ENCODE results near the gene MRPS11.
A peak's percentile ranks its signal among the peaks of the same experiment; 100 is the strongest.
"Not testable (repeated sequence)": the region's sequence is repeated elsewhere in the genome, so short reads cannot be mapped to it uniquely, and the experiment has no call there.

Gene MRPS11

DNA sequence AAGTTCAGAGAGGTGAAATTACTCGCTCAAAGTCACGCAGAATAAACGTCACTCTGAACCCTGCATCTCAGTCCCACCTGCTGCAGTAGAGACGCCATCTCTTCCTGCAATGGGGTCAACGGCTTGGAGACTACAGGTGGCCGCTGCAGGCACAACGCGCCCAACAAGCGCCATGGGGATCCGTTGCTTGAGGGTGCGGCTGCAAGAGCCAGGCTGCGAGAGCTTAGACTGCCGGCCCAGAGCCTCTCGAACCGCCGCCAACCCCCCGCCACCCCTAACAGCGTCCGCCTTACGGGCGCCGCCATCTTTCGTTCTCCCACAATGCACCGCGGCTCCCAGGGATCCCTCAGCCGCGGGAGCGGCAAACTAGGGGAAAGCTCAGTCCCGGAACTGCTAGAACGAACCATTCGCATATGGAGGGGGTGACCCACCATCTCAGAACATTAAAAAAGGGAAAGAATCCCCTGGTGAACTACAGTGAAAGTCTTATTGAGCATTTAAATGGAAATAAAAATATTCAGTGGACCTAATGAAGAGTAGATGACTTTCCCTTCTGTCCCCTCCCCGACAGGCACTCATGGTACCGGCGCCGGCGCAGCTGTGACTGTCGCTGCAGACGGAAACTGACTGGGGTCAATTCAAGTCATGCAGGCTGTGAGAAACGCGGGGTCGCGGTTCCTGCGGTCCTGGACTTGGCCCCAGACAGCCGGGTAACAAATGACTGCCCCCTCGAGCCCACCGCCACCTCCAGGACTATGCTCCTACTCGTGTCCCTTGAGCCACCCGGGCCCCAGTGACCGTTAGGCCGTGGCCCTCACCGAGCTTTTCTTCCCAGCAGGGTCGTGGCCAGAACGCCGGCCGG, at the start of gene MRPS11, which contains the start of gene MRPL46:
Gene MRPS11 (plus strand): TSS at position 636 of the 862 bp plus-strand sequence. CDS start 10 bp downstream, at position 646.
Gene MRPL46 (minus strand): TSS at position 316 of the 862 bp plus-strand sequence. CDS start 11 bp downstream, at position 305.
- peak; percentile 49 for DNase-seq (ENCODE audit: low read depth)
- H3K4me3 ChIP-seq (ENCODE audit: low read depth, low read length) = peak within 1 kb of the TSS; percentile 91

DNA sequence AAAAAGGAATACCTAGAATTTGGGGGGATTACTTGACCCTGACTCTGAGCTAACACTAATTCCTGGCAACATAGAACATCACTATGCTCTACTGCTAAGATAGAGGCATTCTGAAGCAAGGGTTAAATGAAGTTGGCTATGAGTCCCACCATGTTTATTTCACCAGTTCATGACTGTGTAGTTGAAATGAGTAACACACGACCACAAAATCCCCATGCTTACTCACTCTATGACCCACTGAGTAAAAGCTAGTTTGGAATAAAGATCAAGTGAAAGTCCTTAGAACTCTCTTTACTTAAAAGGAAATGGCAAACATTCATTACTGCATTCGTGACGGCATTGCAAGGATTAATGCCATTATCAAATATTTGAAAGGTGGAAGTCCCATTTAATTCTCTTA, 47.7 kb upstream of the MRPS11 start:
- DNase-seq (ENCODE audit: low read depth) = no peak

DNA sequence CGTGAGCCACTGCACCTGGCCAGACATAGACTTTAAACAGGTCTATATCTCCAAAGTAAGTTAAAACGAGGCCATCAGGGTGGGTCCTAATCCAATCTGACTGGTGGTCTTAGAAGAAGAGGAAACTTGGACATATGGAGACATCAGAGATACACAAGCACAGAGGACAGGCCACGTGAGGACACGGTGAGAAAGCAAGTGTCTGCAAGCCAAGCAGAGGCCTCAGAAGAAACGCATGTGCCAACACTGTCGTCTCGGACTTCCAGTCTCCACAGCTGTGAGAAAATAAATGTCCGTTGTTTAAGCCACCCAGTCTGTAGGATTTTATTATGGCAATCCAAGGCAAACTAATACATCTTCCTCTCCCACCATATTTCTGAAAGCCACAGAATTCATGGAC, 44.2 kb upstream of the MRPS11 start:
- DNase-seq (ENCODE audit: low read depth) = no peak
- no peak overlapping the region for H3K4me3 ChIP-seq (ENCODE audit: low read depth, low read length)

More for the DNA sequence above, 47.7 kb upstream of the MRPS11 start:
- no peak overlapping the region for H3K4me3 ChIP-seq (ENCODE audit: low read depth, low read length)

DNA sequence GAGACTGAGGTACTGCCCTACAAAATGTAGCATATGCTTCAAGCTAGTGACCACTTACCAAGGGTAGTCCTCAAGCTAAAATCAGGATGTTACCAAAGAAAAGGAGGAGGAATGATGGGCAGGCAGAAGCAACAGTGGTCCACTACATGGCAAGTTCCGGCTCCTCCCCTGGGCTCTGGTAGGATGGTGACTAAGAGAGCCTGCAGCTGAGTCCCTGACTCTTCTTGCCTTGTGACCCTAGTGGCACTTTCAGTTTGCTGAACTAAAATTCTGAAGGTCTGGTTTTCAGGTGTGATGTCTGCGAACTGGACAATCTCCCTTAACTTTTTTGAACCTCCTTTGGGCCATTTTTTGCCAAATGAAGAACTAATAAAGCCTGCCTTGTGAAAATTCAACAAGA, 41.2 kb upstream of the MRPS11 start:
- no peak for DNase-seq (ENCODE audit: low read depth)

DNA sequence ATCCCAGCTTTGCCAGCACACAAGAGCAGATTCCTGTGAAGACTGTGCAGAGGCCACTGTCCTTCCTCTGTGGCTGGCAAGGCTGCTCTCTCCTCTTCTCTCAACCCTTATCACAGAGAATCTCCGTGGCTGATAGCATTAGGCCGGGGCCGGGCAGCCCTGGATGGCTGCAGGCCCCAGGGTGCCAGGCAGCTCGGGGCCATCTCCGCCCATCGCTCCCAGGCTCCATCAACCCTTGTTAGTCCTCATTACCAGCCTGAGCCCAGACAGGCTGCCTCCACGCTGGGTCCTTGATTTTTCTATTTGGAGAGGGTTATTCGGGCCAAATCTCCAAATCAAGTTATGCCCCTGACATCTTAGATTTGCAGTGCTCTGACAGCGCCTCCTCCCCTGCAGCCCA, 39.5 kb upstream of the MRPS11 start:
- DNase-seq (ENCODE audit: low read depth) = no peak
- no peak overlapping the region for H3K4me3 ChIP-seq (ENCODE audit: low read depth, low read length)

More for the DNA sequence above, 41.2 kb upstream of the MRPS11 start:
- H3K4me3 ChIP-seq (ENCODE audit: low read depth, low read length) = no peak overlapping the region

DNA sequence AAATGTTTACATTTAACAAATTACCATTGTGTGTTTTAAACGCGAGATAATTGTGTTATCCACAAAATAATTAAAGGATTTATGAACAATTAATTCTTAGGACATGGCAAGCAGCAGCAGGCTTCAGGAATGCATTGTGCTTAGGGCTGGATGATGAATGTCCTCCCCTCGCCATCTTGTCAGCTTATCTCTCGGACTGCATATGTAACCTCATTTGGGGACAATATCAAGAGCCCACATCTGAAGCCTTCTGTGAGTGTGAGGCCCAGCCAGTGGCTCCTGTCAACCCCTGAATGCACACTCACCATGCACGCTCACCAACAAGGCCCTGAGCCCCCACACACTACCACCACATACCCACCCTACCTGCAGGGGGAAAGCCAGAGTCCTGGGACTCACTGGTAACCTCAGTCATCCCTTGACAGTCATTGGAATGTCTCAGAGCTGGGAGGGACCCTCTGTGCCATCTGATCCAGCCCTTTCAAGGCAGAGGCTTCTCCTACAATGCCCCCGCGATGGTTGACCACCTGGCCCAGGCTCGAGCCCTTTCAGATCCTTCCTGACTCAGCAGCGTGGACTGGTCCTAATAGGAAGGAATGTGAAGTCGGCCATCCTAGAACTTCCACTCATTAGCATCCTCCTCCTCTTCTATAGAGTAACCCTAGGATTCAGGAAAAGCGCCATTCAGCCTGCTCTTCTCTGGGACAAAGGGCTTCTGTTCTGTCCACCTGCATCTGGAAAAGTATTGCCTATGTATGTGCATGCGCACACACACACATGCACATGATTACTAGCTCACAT, 38.5 kb upstream of the MRPS11 start:
- no peak for DNase-seq (ENCODE audit: low read depth)
- H3K4me3 ChIP-seq (ENCODE audit: low read depth, low read length) = no peak overlapping the region

DNA sequence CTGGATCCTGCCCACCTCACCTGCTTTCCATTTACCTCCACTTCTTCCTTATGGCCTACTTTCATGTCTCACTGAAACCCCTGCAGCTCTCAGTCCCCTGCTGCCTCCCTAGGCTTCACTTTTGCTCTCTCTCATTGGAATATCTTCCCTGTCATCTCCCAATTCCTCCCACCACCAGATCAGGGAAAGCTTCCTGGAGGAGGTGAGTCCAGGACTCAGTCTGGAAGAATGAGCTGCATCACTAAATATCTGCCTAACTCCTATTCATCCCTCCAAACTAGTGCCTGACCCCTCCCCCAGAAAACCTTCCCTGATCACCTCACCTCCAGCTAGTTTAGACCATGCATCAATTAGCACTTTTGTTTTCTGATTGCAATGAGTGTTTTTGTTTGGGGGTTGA, 37.5 kb upstream of the MRPS11 start:
- H3K4me3 ChIP-seq (ENCODE audit: low read depth, low read length) = no peak overlapping the region
- no peak for DNase-seq (ENCODE audit: low read depth)

DNA sequence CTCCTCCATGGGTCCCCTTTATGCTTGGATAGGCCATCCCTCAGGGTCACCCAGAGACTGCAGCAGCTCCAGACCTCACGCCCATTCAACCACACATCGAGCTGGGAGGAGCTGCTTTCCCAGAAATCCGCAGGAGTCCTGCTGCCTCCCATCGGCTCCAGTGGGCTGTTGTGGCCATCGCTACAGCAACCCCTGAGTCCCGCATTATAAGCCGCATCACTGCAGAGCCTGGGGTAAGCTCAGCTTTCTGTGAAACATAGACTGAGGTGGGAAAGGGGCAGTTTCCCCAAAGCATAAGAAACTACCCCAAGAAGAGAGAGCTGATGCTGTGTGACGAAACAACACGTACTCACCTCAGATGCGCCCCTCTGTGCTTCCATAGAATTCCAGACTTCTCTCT, 36.1 kb upstream of the MRPS11 start:
- no peak for DNase-seq (ENCODE audit: low read depth)
- no peak overlapping the region for H3K4me3 ChIP-seq (ENCODE audit: low read depth, low read length)

DNA sequence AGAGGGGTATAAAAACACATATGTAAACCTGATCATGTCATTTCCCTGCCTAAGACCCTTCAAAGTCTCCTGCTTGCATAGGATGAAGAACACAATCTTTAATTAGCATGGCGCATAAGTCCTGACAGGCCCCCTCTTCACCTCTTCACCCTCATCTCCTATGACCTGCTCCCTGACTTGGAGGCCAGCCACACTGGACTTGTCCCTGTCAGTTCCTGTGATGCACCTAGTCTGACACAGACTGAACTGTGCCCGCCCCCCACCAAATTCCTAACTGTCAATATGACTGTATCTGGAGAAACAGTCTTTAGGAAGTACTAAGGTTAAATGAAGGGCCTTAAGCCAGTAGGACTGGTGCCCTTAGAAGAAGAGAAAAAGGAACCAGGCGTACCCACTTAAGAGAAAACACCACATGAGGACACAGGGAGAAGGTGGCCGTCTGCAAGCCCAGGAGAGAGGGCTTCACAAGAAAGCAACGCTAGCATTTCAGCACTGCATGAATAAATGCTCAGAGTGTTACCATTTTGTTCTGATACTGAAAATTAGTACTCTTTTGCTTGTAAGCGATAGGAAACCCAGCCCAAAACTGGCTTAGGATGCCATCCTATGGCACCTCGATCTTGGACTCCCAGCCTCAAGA, 34.3 kb upstream of the MRPS11 start:
- H3K4me3 ChIP-seq (ENCODE audit: low read depth, low read length) = no peak overlapping the region
- DNase-seq (ENCODE audit: low read depth) = no peak

DNA sequence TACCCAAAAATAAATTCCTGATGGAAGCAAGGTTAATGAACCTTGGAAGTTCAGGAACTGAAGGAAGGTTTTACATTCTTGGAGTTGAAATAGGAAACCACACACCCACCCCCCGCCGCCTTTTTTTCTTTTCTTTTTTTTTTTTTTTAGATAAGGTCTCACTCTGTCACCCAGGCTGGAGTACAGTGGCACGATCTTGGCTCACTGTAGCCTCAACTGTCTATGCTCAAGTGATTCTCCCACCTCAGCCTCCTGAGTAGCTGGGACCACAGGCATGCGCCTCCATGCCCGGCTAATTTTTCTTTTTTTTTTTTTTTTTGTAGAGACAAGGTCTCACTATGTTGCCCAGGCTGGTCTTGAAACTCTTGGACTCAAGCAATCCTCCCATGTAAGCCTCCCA, 33.4 kb upstream of the MRPS11 start:
- not testable (repeated sequence) for H3K4me3 ChIP-seq (ENCODE audit: low read depth, low read length); DNase-seq (ENCODE audit: low read depth)

DNA sequence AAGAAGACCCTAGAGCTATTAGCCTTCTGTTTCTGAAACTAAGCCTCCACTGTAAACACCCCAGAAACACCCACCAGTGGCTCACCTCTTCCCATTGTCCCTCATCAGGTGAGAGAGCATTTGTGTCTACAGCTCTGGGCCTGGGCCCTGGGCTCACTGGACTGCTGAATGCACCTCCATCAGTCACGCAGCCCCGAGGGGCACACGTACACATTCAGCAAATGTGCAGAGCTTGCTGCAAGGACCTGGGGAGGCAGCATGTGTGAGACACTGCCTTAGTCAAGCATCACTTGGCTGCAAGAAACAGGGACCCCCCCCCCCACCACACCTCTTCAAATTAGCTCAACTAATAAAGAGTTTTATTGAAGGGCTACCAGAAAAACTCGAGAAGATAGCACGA, 29.3 kb upstream of the MRPS11 start:
- H3K4me3 ChIP-seq (ENCODE audit: low read depth, low read length) = no peak overlapping the region
- no peak for DNase-seq (ENCODE audit: low read depth)

DNA sequence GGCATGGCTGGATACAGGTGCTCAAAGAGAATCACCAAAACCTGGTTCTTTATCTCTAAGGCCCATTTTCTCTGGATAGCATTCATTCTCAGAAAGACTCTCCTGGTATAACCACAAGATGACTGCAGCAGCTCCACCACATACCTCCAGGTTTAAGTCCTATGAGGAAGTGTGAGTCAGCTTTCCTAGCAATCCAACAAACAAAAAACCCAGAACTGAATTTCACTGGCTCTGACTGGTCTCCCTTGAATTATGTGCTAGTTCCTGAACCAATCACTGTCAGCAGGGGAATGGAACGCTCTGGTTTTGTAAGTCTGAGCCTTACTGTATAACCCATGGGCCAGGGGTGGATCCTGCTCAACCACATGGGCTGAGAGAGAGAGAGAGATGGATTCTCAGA, 27.5 kb upstream of the MRPS11 start:
- no peak for DNase-seq (ENCODE audit: low read depth)
- H3K4me3 ChIP-seq (ENCODE audit: low read depth, low read length) = no peak overlapping the region

DNA sequence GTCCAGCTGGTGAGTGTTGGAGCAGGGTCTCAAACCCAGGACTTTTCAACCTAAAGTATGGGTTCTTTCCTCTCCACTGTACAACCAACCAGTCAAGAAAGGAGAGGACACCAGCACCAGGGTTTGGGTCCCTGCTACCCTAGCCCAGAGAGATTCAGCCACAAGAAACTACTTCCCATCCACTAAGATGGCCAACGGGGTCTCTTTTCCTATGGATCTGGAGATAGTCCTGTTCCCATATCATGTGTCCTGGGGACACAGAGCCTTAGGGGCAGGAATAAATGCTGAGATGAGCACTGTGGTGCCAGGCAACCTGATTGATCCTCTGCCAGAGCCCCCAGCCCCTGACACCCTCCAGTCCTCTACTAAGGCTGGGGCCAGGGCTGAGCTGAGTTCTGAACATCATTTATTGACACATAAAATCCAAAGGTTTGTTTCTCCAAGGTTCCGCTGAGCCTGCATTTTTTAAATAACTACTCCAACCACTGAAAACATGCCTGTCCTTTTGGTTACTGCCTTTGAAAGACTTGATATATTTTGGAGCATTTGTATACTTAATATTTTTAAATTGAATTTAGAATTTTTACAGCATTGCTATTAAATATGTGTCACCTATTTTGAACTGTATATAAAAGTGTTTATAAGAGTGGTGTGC, 26.3 kb upstream of the MRPS11 start:
- H3K4me3 ChIP-seq (ENCODE audit: low read depth, low read length) = no peak overlapping the region
- no peak for DNase-seq (ENCODE audit: low read depth)

DNA sequence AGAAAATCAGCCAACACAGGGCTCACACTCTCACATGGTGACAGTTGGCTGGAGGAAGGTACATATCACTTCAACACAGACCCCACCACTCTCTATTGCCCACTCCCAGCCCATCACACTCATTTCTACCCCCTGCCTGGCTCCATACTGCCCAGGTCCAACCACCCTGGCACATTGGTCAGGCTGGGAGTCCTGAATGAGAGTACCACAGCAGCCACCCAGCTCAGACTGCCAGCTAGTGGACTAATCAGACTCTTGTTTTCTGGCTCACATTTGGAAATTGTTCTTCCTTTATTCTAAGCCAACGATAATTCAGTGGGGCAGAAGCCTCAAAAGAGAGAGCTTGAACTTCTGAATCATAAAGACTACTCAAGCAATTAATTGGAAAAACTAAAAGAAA, 20.3 kb upstream of the MRPS11 start:
- H3K4me3 ChIP-seq (ENCODE audit: low read depth, low read length) = no peak overlapping the region
- DNase-seq (ENCODE audit: low read depth) = no peak

DNA sequence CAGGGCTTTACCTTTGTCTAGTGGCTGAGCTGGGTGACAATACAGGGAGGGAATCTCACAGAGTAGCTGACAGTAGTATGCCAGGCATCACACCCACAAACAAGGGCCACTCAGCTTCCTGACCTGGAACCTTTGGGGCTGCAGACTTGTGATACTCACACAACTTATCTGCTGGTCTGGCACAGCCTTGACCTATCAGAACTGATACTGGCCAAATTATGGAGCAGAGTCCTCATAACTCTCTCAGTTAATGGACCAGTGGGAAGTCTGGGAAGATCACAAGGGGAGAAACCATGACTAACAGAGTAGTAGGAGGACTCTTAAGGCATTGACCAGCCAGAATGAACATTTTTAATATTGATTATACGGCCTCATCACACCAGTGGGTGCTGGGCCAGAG, 19.8 kb upstream of the MRPS11 start:
- no peak for DNase-seq (ENCODE audit: low read depth)
- no peak overlapping the region for H3K4me3 ChIP-seq (ENCODE audit: low read depth, low read length)

DNA sequence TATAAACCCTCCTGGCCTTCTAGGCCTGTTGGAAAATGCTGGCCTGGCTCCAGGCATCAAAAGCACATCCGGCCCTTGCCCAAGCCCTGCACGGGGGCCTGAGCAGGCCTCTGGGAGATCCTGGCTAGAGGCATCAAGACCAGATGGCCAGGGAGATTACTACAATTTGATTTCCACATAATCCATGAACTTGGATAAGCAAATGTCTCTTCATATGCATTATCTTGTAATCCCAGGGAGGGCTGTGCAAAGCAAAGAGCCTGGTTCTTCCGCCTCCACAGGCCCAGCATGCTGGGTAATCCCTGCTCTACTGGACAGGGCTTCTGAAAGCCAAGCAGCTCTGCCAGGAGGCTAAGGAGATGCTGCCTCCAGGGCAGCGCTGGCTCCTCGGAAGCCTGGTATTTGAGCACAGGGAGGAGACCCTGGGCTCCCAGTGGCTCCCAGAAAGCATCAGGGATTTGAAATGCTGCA, 18.5 kb upstream of the MRPS11 start:
- no peak overlapping the region for H3K4me3 ChIP-seq (ENCODE audit: low read depth, low read length)
- DNase-seq (ENCODE audit: low read depth) = no peak

DNA sequence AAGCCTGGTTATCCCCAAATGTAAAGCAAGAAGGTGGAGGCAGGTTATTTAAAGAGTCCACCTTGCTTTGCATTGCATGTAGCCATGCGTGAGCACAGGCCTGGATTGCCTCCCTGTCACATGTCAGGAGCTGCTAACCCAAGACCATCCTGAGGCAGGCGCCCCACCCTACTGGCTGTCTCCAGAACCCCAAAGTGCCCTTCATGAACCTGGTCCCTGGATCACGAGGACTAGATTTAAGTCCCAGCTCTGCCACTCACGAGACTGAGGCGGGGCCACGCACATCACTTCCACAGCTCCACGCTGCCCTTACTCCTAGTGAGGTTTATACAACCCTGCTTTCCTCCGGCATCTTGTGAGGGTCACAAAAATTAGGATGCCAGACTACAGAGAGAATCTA, 17.9 kb upstream of the MRPS11 start:
- no peak overlapping the region for H3K4me3 ChIP-seq (ENCODE audit: low read depth, low read length)
- DNase-seq (ENCODE audit: low read depth) = no peak

DNA sequence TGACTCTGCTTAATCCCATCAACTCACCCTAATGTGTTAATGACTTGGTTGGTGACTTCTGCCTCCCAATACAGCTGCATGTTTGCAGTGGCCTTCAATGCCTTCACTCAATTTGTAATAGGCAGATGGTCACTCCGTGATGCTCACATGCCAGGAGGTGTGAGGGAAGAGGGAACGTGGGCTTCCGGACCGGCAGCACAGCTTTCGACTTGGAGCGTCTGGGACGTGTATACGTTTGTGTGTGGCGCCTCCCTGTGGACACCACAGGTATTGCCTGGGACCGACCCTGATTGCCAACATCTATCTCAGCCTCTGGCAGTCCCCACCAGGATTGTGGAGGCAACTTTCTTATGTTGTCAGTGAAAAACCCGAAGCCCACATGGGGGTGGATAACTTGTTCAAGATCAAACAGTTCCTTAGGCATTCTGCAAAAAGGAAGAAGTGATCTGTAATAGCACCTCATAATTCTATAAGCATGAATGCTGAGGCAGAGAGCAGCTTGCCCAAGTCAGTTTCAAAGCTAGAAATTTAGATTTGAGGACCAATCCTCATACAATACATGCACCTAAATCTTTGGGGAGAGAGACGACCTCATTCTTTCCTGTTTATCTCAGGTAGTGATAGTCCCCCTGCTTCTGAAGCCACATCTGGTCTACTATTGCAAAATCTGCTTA, 17.2 kb upstream of the MRPS11 start:
- DNase-seq (ENCODE audit: low read depth) = no peak
- H3K4me3 ChIP-seq (ENCODE audit: low read depth, low read length) = no peak overlapping the region

DNA sequence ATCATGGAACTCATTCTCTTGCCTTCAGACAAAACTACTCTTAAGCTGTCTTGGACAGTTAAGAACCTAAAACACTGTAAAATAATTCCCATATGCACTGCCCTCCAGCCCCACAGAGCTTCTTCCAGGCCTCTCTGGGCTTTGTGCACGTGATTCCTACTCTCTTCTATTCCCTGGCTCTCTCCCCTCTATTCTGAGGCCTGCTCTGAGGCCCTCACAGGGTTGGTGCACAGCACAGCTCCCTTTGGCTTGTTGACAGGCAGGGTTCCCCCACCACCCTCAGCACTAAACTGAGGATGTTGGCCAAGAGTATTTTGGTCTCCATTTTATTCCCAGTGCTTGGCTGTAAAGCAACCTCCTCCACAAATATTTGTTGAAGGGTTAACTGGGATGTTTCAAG, 13.9 kb upstream of the MRPS11 start:
- DNase-seq (ENCODE audit: low read depth) = no peak

More for the DNA sequence above, 13.9 kb upstream of the MRPS11 start:
- H3K4me3 ChIP-seq (ENCODE audit: low read depth, low read length) = no peak overlapping the region

All from skeletal muscle cell (primary cell).